GM21447 (cell line): ENCODE measurements around the gene SPDL1.

Source experiments
- ATAC-seq: cut with Tn5 transposase; IDR thresholded peaks from one replicate; pipeline ENCODE4 v1.9.1; 2021; ENCODE audit not compliant: unreplicated experiment

SPDL1 gene

GRCh38 chr5:169627551-169627950, 44.0 kb downstream of the SPDL1 start:
- no peak for ATAC-seq

- no peak for ATAC-seq
Observed at GRCh38 chr5:169628892-169629291, 45.3 kb downstream of the SPDL1 start.

GRCh38 chr5:169629847-169630548, 46.4 kb downstream of the SPDL1 start:
- ATAC-seq: no peak

GRCh38 chr5:169631360-169631759, 47.8 kb downstream of the SPDL1 start:
- ATAC-seq: no peak

- no peak for ATAC-seq
Observed at GRCh38 chr5:169632946-169633345, 49.4 kb downstream of the SPDL1 start.

GRCh38 chr5:169634606-169635005, 51.0 kb downstream of the SPDL1 start:
- no peak for ATAC-seq

GRCh38 chr5:169635936-169636335, 52.4 kb downstream of the SPDL1 start:
- no peak for ATAC-seq

GRCh38 chr5:169636477-169637084, 53.0 kb downstream of the SPDL1 start:
- ATAC-seq: no peak

- ATAC-seq: peak; percentile 89
Observed at GRCh38 chr5:169637085-169637548, 53.5 kb downstream of the SPDL1 start, which contains the start of gene DOCK2. Gene DOCK2 (plus strand): TSS chr5:169637275. CDS start chr5:169637327, 52 bp downstream.

- peak; percentile 71 for ATAC-seq
Observed at GRCh38 chr5:169637549-169638121, 54.1 kb downstream of the SPDL1 start.

GRCh38 chr5:169641253-169641652, 57.7 kb downstream of the SPDL1 start:
- no peak for ATAC-seq

- ATAC-seq: no peak
Observed at GRCh38 chr5:169646856-169647255, 63.3 kb downstream of the SPDL1 start.

GRCh38 chr5:169647566-169647965, 64.0 kb downstream of the SPDL1 start:
- peak; percentile 51 for ATAC-seq

GRCh38 chr5:169648725-169649310, 65.2 kb downstream of the SPDL1 start:
- no peak for ATAC-seq

- ATAC-seq: no peak
Observed at GRCh38 chr5:169649486-169649885, 65.9 kb downstream of the SPDL1 start.

GRCh38 chr5:169650701-169651331, 67.2 kb downstream of the SPDL1 start:
- ATAC-seq: peak; percentile 56

GRCh38 chr5:169651526-169651925, 68.0 kb downstream of the SPDL1 start:
- ATAC-seq: no peak

- ATAC-seq: no peak
Observed at GRCh38 chr5:169652057-169652456, 68.5 kb downstream of the SPDL1 start.

GRCh38 chr5:169653091-169653490, 69.5 kb downstream of the SPDL1 start:
- no peak for ATAC-seq
